HG03439 (cell line): ENCODE measurements around the gene UNC119.

Source experiments
- ATAC-seq: cut with Tn5 transposase; IDR thresholded peaks from one replicate; pipeline ENCODE4 v1.9.1; 2021; ENCODE audit warnings: mild to moderate bottlenecking, moderate library complexity; ENCODE audit not compliant: unreplicated experiment

Gene UNC119

DNA sequence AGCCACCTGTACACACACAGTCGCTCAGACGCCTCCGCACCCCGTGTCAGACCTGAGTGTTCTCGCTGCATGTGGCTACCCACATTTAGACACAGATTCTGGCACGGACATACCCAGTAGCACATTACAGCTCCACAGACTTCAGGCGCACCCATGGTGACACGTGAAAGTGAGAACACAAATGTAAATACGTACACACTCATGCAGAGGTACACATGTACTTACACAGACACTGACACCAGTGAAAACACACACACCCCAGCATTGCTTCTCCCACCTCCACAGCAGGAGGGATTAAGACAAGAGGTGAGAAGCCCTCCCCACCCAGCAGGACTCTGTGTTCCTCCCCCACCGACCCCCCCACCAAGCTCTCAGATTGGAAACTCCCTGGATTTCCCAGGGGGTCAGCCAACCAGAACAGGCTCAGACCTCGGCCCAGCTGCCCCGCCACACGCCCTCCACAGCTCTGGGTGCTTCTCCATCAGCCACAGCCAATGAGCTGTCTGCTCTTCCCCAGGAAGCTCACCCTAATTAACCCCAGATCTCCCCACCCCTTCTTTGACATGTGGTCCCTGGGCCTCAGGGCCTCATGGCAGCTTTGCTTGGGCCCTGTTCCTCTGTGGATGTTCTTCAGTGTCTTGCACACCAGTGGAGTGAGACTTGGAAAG lies 51.6 kb downstream of the UNC119 start:
- no peak for ATAC-seq

DNA sequence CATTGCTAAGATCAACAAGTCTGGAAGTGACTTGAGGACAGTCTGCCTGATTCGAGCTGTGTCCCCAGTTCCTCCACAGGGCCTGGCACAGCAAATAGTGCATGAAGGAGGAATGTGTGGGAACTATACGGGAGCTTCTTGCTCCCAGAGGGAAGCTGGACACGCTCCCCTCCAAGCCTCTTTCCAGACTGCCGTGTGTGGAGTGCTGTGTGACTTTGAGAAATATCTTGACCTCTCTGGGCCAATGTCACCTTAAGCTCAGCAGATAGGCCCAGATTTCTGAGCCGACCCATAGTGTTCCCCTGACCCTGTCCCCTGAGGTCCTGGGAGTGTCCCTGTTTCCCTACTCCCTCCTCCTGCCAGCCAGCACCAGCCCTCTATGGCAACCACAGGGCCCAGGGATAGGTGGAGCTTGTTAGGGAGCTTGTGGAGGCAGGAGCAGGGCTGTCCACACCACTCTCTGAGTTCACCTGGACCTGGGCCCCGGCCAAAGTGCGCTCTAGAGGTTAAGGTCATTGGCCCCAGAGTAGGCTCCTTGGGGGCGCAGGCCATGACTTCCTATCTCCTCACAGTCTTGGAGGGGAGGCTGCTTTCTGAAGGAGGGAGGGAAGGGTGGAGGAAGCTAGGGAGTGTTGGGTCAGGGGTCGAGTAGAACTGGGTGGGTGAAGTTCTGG lies 52.6 kb downstream of the UNC119 start:
- no peak for ATAC-seq

DNA sequence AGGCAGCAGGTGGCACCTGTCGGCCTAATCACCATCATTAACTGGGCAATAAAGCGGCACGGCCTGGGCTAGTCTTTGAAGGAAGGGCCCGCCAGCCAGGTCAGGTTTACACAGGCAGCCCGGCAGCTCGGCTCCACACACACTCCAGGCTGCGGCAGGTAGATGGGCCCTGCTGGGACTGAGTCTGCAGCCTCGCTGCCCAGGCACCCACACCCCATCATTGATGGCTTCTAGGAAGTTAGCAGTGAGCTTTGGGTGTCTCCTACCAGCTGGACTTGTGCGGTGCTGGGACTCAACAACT lies 53.1 kb downstream of the UNC119 start:
- no peak for ATAC-seq

DNA sequence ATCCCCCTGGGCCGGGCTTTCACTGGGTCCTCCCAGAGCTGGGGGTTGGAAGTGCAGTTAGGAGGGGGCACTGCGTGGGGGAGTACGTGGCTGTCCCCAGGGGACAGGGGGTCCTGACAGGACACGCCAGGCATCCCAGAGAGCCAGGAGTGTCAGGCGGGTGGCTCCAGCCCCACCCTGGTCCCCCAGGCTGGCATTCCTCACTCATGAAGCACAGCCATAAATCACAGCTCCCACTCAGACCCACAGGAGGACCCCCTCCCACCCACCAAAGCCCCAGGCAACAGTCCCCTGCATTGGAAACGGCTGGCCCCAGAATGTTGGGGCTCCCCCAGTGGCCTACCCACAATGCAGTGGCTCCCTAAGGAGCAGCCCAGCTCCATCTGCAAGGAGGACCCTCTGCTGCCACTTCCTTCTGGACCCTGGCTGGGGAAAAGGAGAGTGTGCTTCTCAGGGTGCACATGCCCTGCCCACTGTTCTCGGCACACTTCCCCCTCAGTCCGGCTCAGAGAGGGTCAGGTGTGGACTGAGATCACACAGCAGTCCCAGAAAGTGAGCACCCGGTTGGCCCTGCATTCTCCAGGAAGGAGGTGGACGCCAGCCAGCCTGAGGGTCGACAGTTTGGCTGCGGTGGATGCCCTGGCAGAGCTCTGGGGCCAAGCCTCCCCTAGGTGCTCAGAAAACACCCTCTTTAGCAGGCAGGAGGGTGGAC lies 53.6 kb downstream of the UNC119 start:
- no peak for ATAC-seq

DNA sequence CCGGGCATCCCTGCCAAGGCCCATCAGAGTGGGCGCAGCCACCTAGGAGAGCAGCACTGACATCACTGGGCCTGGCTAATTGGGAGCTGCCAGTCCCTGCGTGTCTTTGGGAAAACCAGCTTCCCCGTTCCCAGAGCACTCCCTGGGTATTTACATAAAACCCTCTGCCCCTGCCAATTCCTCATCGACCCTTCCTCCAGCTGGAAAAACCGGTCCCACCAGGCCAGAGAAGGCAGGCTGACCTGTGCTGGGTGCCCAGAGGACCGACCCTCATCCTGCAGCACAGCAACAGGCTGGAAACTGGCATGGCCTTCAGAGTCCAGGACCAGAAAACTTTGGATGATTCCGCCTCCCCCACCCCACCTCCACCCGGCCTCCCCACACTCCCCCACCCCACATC lies 54.5 kb downstream of the UNC119 start:
- ATAC-seq, result no peak
